HepG2 (cell line): ENCODE data around the gene DSG2. TPM values are rescaled to one million over a fixed set of nuclear protein-coding genes. Genes with fewer than 3 reads are reported as not detected.

Experiments
- ATAC-seq: fragments of 200-7000 bp; cut with Tn5 transposase; 3 replicates; pipeline ENCODE4 v1.9.1; 2020; ENCODE audit warnings: mild to moderate bottlenecking, moderate library complexity
- BruUV-seq: library from RNA; stranded (reverse); fragments of 400-500 nt; replicated peaks from 2 replicates; lab custom pipeline; 2021; lab: Mats Ljungman, UMichigan
- CTCF ChIA-PET: fragments of 300-600 bp; formaldehyde crosslinking; extraction: SDS; loops from one replicate; lab custom pipeline; 2021; ENCODE audit warnings: low total read pairs, inconsistent platforms, low intra/inter-chr PET ratio; lab: Yijun Ruan, JAX
- POLR2A ChIA-PET: fragments of 350-600 bp; sonication (Branson Sonifier 250); formaldehyde crosslinking; loops from one replicate; lab custom pipeline; 2020; ENCODE audit warnings: antibody characterized with exemption, inconsistent platforms; lab: Yijun Ruan, JAX
- DNase-seq: peaks from one replicate; pipeline ENCODE4 v3.0.0-alpha.2; 2015; ENCODE audit warnings: low spot score
- FAIRE-seq: peaks from 3 replicates; lab custom pipeline; 2011; peaks lifted over from hg19 to GRCh38; lab: Jason Lieb, UNC
- H2AFZ ChIP-seq: one replicate; pipeline ENCODE4 v1.6.1; 2011; ENCODE audit warnings: low read length, inconsistent platforms
- H3K27ac ChIP-seq: fragments of 300-600 bp; 3 replicates; pipeline ENCODE4 v1.8.0; 2011; ENCODE audit warnings: mixed run types, mild to moderate bottlenecking, mixed read lengths, low read length, inconsistent platforms; ENCODE audit not compliant: insufficient read depth; ENCODE audit errors: extremely low read length
- H3K27me3 ChIP-seq, 2 experiments: fragments of 200-600 bp in 1 of 2; 2 replicates in 1 of 2; 3 replicates in 1 of 2; pipeline versions ENCODE4 v1.6.0 to v1.8.0; 2011; ENCODE audit warnings: low read length in 2 of 2, mild to moderate bottlenecking in 2 of 2, moderate library complexity in 2 of 2, inconsistent platforms in 1 of 2; ENCODE audit not compliant: insufficient read depth in 2 of 2, control insufficient read depth in 1 of 2
- H3K36me3 ChIP-seq, 2 experiments: fragments of 200-600 bp in 1 of 2; replicated peaks in 1 of 2; 2 replicates in 1 of 2; 3 replicates in 1 of 2; pipeline versions ENCODE4 v1.5.1 to v1.8.0; 2011; ENCODE audit warnings: low read length in 2 of 2, inconsistent platforms in 1 of 2; ENCODE audit not compliant: insufficient read depth in 2 of 2, control insufficient read depth in 1 of 2
- H3K4me1 ChIP-seq: 2 replicates; pipeline ENCODE4 v1.5.1; 2012; ENCODE audit warnings: low read length, inconsistent platforms; ENCODE audit not compliant: insufficient read depth
- H3K4me2 ChIP-seq: 2 replicates; pipeline ENCODE4 v1.6.0; 2011; ENCODE audit warnings: low read depth, low read length, inconsistent platforms
- H3K4me3 ChIP-seq, 3 experiments: fragments of 200-600 bp in 1 of 3; sonication (generic), shearing (Covaris generic) in 1 of 3; replicated peaks in 1 of 3; 2 replicates each; pipeline ENCODE4 v1.5.1; 2011 to 2016; ENCODE audit warnings: low read length in 3 of 3, inconsistent platforms in 2 of 3, low read depth in 2 of 3, mild to moderate bottlenecking in 2 of 3, control low read depth in 1 of 3, mixed read lengths in 1 of 3; ENCODE audit not compliant: insufficient read depth in 1 of 3
- H3K79me2 ChIP-seq: one replicate; pipeline ENCODE4 v1.6.1; 2011; ENCODE audit warnings: low read length, inconsistent platforms; ENCODE audit not compliant: insufficient read depth
- H3K9ac ChIP-seq: 2 replicates; pipeline ENCODE4 v1.6.0; 2011; ENCODE audit warnings: mild to moderate bottlenecking, low read depth, low read length, inconsistent platforms; ENCODE audit not compliant: insufficient read depth
- H3K9me3 ChIP-seq: 2 replicates; pipeline ENCODE4 v1.5.1; 2012; ENCODE audit warnings: mild to moderate bottlenecking, low read length
- H4K20me1 ChIP-seq: 2 replicates; pipeline ENCODE4 v1.6.0; 2011; ENCODE audit warnings: inconsistent platforms, mild to moderate bottlenecking, low read length, moderate library complexity; ENCODE audit not compliant: insufficient read depth
- AKAP8 ChIP-seq: sonication (generic); formaldehyde crosslinking; IDR thresholded peaks from 2 replicates; pipeline ENCODE4 v1.5.1; 2020; ENCODE audit warnings: mild to moderate bottlenecking, missing genetic modification reagents
- CREM ChIP-seq, 2 experiments: sonication (generic) in 1 of 2; formaldehyde crosslinking in 1 of 2; IDR thresholded peaks; 2 replicates each; pipeline versions ENCODE4 v1.4.0 to v1.6.1; 2016 to 2020; ENCODE audit warnings: antibody characterized with exemption in 1 of 2, mild to moderate bottlenecking in 1 of 2, missing genetic modification reagents in 1 of 2
- E2F5 ChIP-seq: sonication (generic); formaldehyde crosslinking; conservative IDR thresholded peaks from 2 replicates; pipeline ENCODE4 v1.4.0; 2020; ENCODE audit warnings: missing genetic modification reagents
- HNRNPUL1 ChIP-seq: fragments of 200-400 bp; formaldehyde crosslinking; IDR thresholded peaks from 2 replicates; pipeline ENCODE4 v1.6.1; 2017; ENCODE audit warnings: low read depth, mild to moderate bottlenecking, low read length, moderate library complexity
- NCOA1 ChIP-seq: sonication (generic); formaldehyde crosslinking; IDR thresholded peaks from 2 replicates; pipeline ENCODE4 v1.9.0; 2021; ENCODE audit warnings: missing genetic modification reagents
- RFX3 ChIP-seq: IDR thresholded peaks from 2 replicates; pipeline ENCODE4 v1.6.1; 2016; ENCODE audit warnings: missing biosample characterization, missing genetic modification reagents
- SOX13 ChIP-seq, 3 experiments: fragments of 450-650 bp in 1 of 3; sonication (generic) in 1 of 3; formaldehyde crosslinking in 1 of 3; IDR thresholded peaks in 2 of 3; conservative IDR thresholded peaks in 1 of 3; 2 replicates each; pipeline versions ENCODE4 v1.5.0 to v1.6.1; 2016 to 2020; ENCODE audit warnings: antibody characterized with exemption in 1 of 3, mild to moderate bottlenecking in 1 of 3, missing compliant biosample characterization in 1 of 3, missing genetic modification reagents in 1 of 3, moderate library complexity in 1 of 3
- STAT5B ChIP-seq: sonication (generic); formaldehyde crosslinking; IDR thresholded peaks from 2 replicates; pipeline ENCODE4 v1.4.0; 2020; ENCODE audit warnings: missing genetic modification reagents
- TCF7 ChIP-seq: sonication (generic); IDR thresholded peaks from 2 replicates; pipeline ENCODE4 v1.6.1; 2016; ENCODE audit warnings: antibody characterized with exemption, low read depth
- YEATS2 ChIP-seq: sonication (generic); formaldehyde crosslinking; IDR thresholded peaks from 2 replicates; pipeline ENCODE4 v1.4.0; 2020; ENCODE audit warnings: missing genetic modification reagents, borderline replicate concordance
- ZFAT ChIP-seq: sonication (generic); formaldehyde crosslinking; conservative IDR thresholded peaks from 2 replicates; pipeline ENCODE4 v1.8.1; 2023; ENCODE audit warnings: missing genetic modification reagents, inconsistent platforms
- ZNF34 ChIP-seq: sonication (generic); formaldehyde crosslinking; IDR thresholded peaks from 2 replicates; pipeline ENCODE4 v1.4.0; 2020; ENCODE audit warnings: mild to moderate bottlenecking, missing genetic modification reagents, borderline replicate concordance
- ZNF563 ChIP-seq: sonication (generic); formaldehyde crosslinking; IDR thresholded peaks from 2 replicates; pipeline ENCODE4 v1.8.0; 2022; ENCODE audit warnings: mild to moderate bottlenecking, moderate library complexity, missing genetic modification reagents
- ZNF7 ChIP-seq: IDR thresholded peaks from 2 replicates; pipeline ENCODE4 v1.6.1; 2016; ENCODE audit warnings: missing biosample characterization, missing genetic modification reagents
- ZNF740 ChIP-seq: sonication (generic); formaldehyde crosslinking; IDR thresholded peaks from 2 replicates; pipeline ENCODE4 v1.4.0; 2020; ENCODE audit warnings: missing genetic modification reagents
- WGBS: methylation state at CpG from one replicate; pipeline ENCODE4 v1.1.6; 2017; ENCODE audit warnings: low lambda C conversion rate; 5-methylcytosine and 5-hydroxymethylcytosine counted together
- in situ Hi-C: cut with HindIII; loops from 2 replicates; pipeline ENCODE4 v1.10.0; 2017; ENCODE audit warnings: low pct_unique_long_range_greater_than_20kb; ENCODE audit not compliant: extremely low pct_ligation_motif_present
- intact Hi-C: fragments of 100-400 bp; cut with micrococcal nuclease; formaldehyde crosslinking; loops from one replicate; pipeline ENCODE4 v1.10.0; 2022; ENCODE audit not compliant: unreplicated experiment
- polyA plus RNA-seq, 8 experiments: library from polyadenylated mRNA; depleted of rRNA in 3 of 8; stranded (reverse) in 7 of 8; unstranded in 1 of 8; fragments of >200 nt; fragmentation: Illumina TruSeq in 4 of 8; extraction: Trizol in 4 of 8; gene quantifications; 2 replicates each; pipeline versions ENCODE4 v1.2.1 to v1.2.3, GENCODE V29; 2011 to 2016; ENCODE audit warnings: low read depth in 4 of 8, missing spikeins in 1 of 8, mixed read lengths in 1 of 8; ENCODE audit not compliant: insufficient read depth in 1 of 8
- total RNA-seq, 5 experiments: library from RNA; depleted of rRNA; stranded (reverse); fragments of >200 nt; fragmentation: Illumina TruSeq; extraction: Trizol; gene quantifications; 2 replicates each; pipeline ENCODE4 v1.2.3, GENCODE V29; 2016; ENCODE audit warnings: low read depth in 1 of 5
- TF ChIP-seq, protein P1 (sequence below): sonication (generic); formaldehyde crosslinking; IDR thresholded peaks from 2 replicates; pipeline ENCODE4 v1.8.0; 2022; ENCODE audit warnings: missing genetic modification reagents, mild to moderate bottlenecking, inconsistent platforms, borderline replicate concordance

The DSG2 gene
- total and polyA plus RNA-seq, 2 of the 13 experiments (the other 11 are each of a cell fraction or from before 2014, with no cell fraction given) = 23.3 to 66.7 TPM

DNA sequence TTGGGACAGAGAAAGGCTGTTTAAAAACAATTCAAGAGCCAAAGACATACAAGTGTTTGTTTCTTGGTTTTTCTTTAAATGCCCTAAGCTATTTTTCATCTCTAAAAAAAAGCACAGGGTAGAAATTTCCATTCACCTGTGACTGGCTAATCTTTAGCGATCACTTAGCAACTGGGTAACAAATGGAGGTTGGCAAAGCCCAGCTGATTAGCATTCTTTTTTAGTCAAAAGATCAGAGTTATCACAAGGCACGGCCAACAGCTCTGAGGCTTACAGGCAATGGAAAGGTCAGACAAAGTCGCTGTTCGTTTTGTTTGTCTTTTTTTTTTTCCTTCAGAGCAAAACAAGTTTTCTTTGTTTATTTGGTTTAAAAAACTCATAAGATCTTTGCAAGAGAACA lies 64.7 kb downstream of the DSG2 start:
- H3K27me3 ChIP-seq = no peaks in the 10 kb centered on the region
- no peak overlapping the region for H3K27ac ChIP-seq
- no peak overlapping the region for H2AFZ ChIP-seq
- in situ Hi-C loops = no loop called here
- BruUV-seq = no TSS peak
- TF ChIP-seq ZNF34 = no peak
- TF ChIP-seq ZNF563 = no peak
- no peak for TF ChIP-seq NCOA1
- no peak for TF ChIP-seq SOX13 (IDR thresholded peaks at IDR 0.05)
- TF ChIP-seq SOX13 (CRISPR knock-in tag; conservative IDR thresholded peaks at IDR 0.05 in 1 of 2, IDR thresholded peaks at IDR 0.05 in 1 of 2) = no peak
- no peak for TF ChIP-seq E2F5 (CRISPR knock-in tag)
- TF ChIP-seq YEATS2 (CRISPR knock-in tag) = no peak
- TF ChIP-seq HNRNPUL1 = no peak
- intact Hi-C loops = loop anchor here (5.0 kb wide), 1 partner anchor 590 kb away; no protein-coding TSS in a partner anchor
- peaks cover 65% of the 10 kb centered on the region for H3K4me1 ChIP-seq
- ATAC-seq = no peak
- DNase-seq = no peak
- 4% methylated on average over 4 of the region's 4 CpGs for WGBS
- H3K79me2 ChIP-seq = no peaks in the 10 kb centered on the region
- no peaks in the 10 kb centered on the region for H3K36me3 ChIP-seq
- H3K9me3 ChIP-seq = no peaks in the 10 kb centered on the region
- no peak overlapping the region for H3K9ac ChIP-seq
- no peak for FAIRE-seq
- ChIA-PET CTCF (no interaction called here), POLR2A (interaction anchor here (1.9 kb wide), 1 partner anchor 29 kb away, joined by 7 read pairs; the partner anchor contains the start of gene TTR)
- H4K20me1 ChIP-seq = no peaks in the 10 kb centered on the region
- H3K4me2 ChIP-seq = peak overlapping the region; percentile 8; the same call in 1 of the 2 replicates
- H3K4me3 ChIP-seq = no peak overlapping the region

- H3K27ac ChIP-seq = no peak overlapping the region
- H3K27me3 ChIP-seq = no peaks in the 10 kb centered on the region
- no peak overlapping the region for H2AFZ ChIP-seq
- WGBS = 0% methylated on average over 1 of the region's 1 CpG
- ChIA-PET POLR2A (interaction anchor here (1.9 kb wide), 1 partner anchor 28 kb away, joined by 7 read pairs; the partner anchor contains the start of gene TTR), CTCF (no interaction called here)
- no peak overlapping the region for H3K9ac ChIP-seq
- H3K4me1 ChIP-seq = peaks cover 55% of the 10 kb centered on the region
- intact Hi-C loops (loop anchor here (5.0 kb wide), 1 partner anchor 591 kb away; no protein-coding TSS in a partner anchor), in situ Hi-C loops (no loop called here)
- no peak overlapping the region for H3K4me2 ChIP-seq
- no peaks in the 10 kb centered on the region for H4K20me1 ChIP-seq
- no peaks in the 10 kb centered on the region for H3K79me2 ChIP-seq
- DNase-seq (no peak), FAIRE-seq (no peak), ATAC-seq (no peak)
- H3K36me3 ChIP-seq = no peaks in the 10 kb centered on the region
- H3K4me3 ChIP-seq = no peak overlapping the region
- BruUV-seq = no TSS peak
- TF ChIP-seq, protein P1, sequence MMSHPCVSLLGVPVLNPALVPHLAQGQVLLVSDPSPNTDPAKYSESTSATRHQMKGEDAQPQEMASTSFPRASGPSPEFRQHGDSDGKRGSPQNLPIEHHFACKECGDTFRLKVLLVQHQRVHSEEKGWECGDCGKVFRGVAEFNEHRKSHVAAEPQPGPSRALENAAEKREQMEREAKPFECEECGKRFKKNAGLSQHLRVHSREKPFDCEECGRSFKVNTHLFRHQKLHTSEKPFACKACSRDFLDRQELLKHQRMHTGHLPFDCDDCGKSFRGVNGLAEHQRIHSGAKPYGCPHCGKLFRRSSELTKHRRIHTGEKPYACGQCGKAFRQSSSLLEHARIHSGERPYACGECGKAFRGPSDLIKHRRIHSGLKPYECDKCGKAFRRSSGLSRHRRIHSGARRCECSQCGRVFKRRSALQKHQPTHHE = no peak
- TF ChIP-seq ZNF7 (CRISPR knock-in tag) (no peak), RFX3 (no peak), ZNF740 (peak; percentile 55; the same call in 1 of the 2 replicates), CREM (IDR thresholded peaks at IDR 0.05) (no peak), CREM (CRISPR knock-in tag; IDR thresholded peaks at IDR 0.05) (no peak), ZFAT (CRISPR knock-in tag) (no peak), STAT5B (CRISPR knock-in tag) (no peak), TCF7 (no peak), AKAP8 (CRISPR knock-in tag) (no peak)
- no peaks in the 10 kb centered on the region for H3K9me3 ChIP-seq
These were observed 65.8 kb downstream of the DSG2 start for GRCh38 chr18:31563778-31564177.
